Esophagus muscularis mucosa (tissue), 4 donors: ENCODE data around the gene FUT3. TPM values are rescaled to one million over a fixed set of nuclear protein-coding genes. Genes with fewer than 3 reads are reported as not detected.
A peak's percentile ranks its signal among the peaks of the same experiment; 100 is the strongest.

Experiments
- DNase-seq: peaks from one replicate; pipeline ENCODE4 v3.0.0-alpha.2; 2017; ENCODE audit errors: extremely low spot score
- H3K27ac ChIP-seq, 4 donors: fragments of 200-600 bp; sonication (generic); replicated peaks in 1 of 4; 1 replicate in 3 of 4; 2 replicates in 1 of 4; pipeline ENCODE4 v1.5.1; 2016 to 2019; ENCODE audit warnings: mild to moderate bottlenecking in 1 of 4
- H3K27me3 ChIP-seq, 4 donors: fragments of 200-600 bp; sonication (generic); one replicate each; pipeline versions ENCODE4 v1.5.1 to v1.6.0; 2016 to 2019
- H3K36me3 ChIP-seq, 4 donors: fragments of 200-600 bp; sonication (generic); one replicate each; pipeline ENCODE4 v1.5.1; 2016 to 2019
- H3K4me1 ChIP-seq, 4 donors: fragments of 200-600 bp; sonication (generic); one replicate each; pipeline ENCODE4 v1.5.1; 2016 to 2019
- H3K4me3 ChIP-seq, 4 donors: fragments of 200-600 bp; sonication (generic); 1 replicate in 2 of 4; 2 replicates in 2 of 4; pipeline ENCODE4 v1.5.1; 2016 to 2019; ENCODE audit warnings: mild to moderate bottlenecking in 4 of 4, moderate library complexity in 1 of 4
- H3K9me3 ChIP-seq, 4 donors: fragments of 200-600 bp; sonication (generic); 1 replicate in 3 of 4; 2 replicates in 1 of 4; pipeline ENCODE4 v1.5.1; 2016 to 2019
- CTCF ChIP-seq, 3 experiments: fragments of 200-600 bp in 2 of 3; fragments of 450-650 bp in 1 of 3; sonication (generic) in 2 of 3; IDR thresholded peaks; one replicate each; pipeline ENCODE4 v1.5.1; 2017 to 2019; ENCODE audit warnings: antibody characterized with exemption in 3 of 3, mild to moderate bottlenecking in 2 of 3, moderate library complexity in 1 of 3
- EP300 ChIP-seq: sonication (generic); formaldehyde crosslinking; IDR thresholded peaks from one replicate; pipeline ENCODE4 v1.6.1; 2017; ENCODE audit warnings: antibody characterized with exemption
- POLR2A ChIP-seq: fragments of 450-650 bp; IDR thresholded peaks from one replicate; pipeline ENCODE4 v1.6.1; 2017; ENCODE audit warnings: antibody characterized with exemption, moderate library complexity, mild to moderate bottlenecking, low read depth
- POLR2AphosphoS5 ChIP-seq, 2 donors: sonication (generic); formaldehyde crosslinking; IDR thresholded peaks; one replicate each; pipeline ENCODE4 v1.6.1; 2017; ENCODE audit warnings: antibody characterized with exemption in 2 of 2
- WGBS: methylation state at CpG from one replicate; pipeline ENCODE4 v1.1.5; 2018; 5-methylcytosine and 5-hydroxymethylcytosine counted together
- intact Hi-C: fragments of 100-400 bp; cut with DNase I; formaldehyde crosslinking; loops from one replicate; pipeline ENCODE4 v1.15.1; 2023
- total RNA-seq, 4 donors: library from RNA; depleted of rRNA; stranded (reverse); fragments of >200 nt; gene quantifications; one replicate each; pipeline versions ENCODE4 v1.1.0 to v1.2.1, GENCODE V29; 2016

The FUT3 gene
- total RNA-seq, 4 donors from 2014 or later, result 0.57 TPM; not detected in 3

DNA sequence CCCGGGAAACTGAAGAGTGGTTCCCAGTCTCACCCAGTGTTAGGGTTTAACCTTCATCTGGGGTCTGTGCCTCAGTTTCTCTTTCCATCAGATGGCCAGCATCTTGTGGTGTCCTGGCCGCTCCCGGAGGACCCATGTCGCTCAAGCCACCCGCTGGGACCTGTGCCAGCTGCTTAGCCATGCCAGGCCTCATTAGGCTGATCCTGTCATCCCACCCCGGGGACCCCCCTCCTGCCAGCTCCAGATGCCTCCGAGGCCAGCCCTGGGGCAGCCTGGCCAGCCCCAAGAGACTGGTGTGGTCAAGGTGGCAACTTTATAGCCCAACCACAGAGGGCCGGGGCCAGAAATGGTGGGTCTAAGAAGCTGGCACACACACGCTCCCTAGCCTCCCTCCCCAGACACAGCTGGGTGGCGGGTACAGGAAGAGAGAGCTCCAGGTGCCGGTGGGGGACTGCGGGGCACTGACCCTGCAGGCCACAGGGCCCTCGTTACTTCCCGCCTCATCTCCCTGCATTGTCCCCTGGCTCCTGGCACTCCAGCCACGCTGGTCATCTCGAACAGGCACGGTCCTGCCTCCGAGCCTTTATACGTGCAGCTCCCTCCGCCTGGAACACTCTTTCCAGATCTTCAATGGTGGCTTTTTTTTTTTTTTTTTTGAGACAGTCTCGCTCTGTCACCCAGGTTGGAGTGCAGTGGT, 43.0 kb downstream of the FUT3 start:
- 84% methylated on average over 17 of the region's 21 CpGs for WGBS
- TF ChIP-seq CTCF (IDR thresholded peaks at IDR 0.05) (no peak), POLR2A (no peak), POLR2AphosphoS5 (IDR thresholded peaks at IDR 0.05) (no peak), EP300 (no peak)
- intact Hi-C loops, result loop anchor here (10.0 kb wide), 1 partner anchor 217 kb away; no protein-coding TSS in a partner anchor

GRCh38 chr19:5806905-5807304, 44.3 kb downstream of the FUT3 start:
- WGBS, result 92% methylated on average over 5 of the region's 5 CpGs
- intact Hi-C loops, result loop anchor here (10.0 kb wide), 1 partner anchor 218 kb away; no protein-coding TSS in a partner anchor
- peaks cover 0 to 33% (median 5%) of the 10 kb centered on the region in 4 donors for H3K27me3 ChIP-seq
- no peak for DNase-seq
- H3K36me3 ChIP-seq, result peaks cover 0 to 8% (median 0%) of the 10 kb centered on the region in 4 donors
- H3K4me1 ChIP-seq, result peaks cover 17 to 38% (median 30%) of the 10 kb centered on the region in 4 donors
- no peak overlapping the region for H3K4me3 ChIP-seq
- no peak for TF ChIP-seq POLR2A
- no peak for TF ChIP-seq POLR2AphosphoS5 (IDR thresholded peaks at IDR 0.05)
- no peak for TF ChIP-seq CTCF (IDR thresholded peaks at IDR 0.05)
- TF ChIP-seq EP300, result no peak
- H3K9me3 ChIP-seq, result no peaks in the 10 kb centered on the region
- peak overlapping the region in 3 of 4 donors; percentile 89 to 92 (median 89) for H3K27ac ChIP-seq

More for the DNA sequence above, 43.0 kb downstream of the FUT3 start:
- Histone ChIP-seq H3K27me3 (peaks cover 0 to 21% (median 2%) of the 10 kb centered on the region in 4 donors), H3K36me3 (peaks cover 0 to 11% (median 5%) of the 10 kb centered on the region in 4 donors), H3K27ac (no peak overlapping the region), H3K4me3 (no peak overlapping the region), H3K9me3 (no peaks in the 10 kb centered on the region), H3K4me1 (peaks cover 13 to 30% (median 28%) of the 10 kb centered on the region in 4 donors)
- no peak for DNase-seq

GRCh38 chr19:5806133-5806489, 45.1 kb downstream of the FUT3 start:
- no peak for DNase-seq
- WGBS, result 43% methylated on average over 4 of the region's 6 CpGs
- H3K4me3 ChIP-seq, result peak overlapping the region; percentile 65 to 78 (median 72)
- peaks cover 0 to 39% (median 5%) of the 10 kb centered on the region in 4 donors for H3K27me3 ChIP-seq
- H3K9me3 ChIP-seq, result no peaks in the 10 kb centered on the region
- H3K36me3 ChIP-seq, result peaks cover 0 to 8% (median 0%) of the 10 kb centered on the region in 4 donors
- peaks cover 17 to 38% (median 30%) of the 10 kb centered on the region in 4 donors for H3K4me1 ChIP-seq
- TF ChIP-seq EP300 (no peak), CTCF (IDR thresholded peaks at IDR 0.05) (no peak), POLR2A (no peak), POLR2AphosphoS5 (IDR thresholded peaks at IDR 0.05) (no peak)
- intact Hi-C loops, result loop anchor here (10.0 kb wide), 1 partner anchor 219 kb away; no protein-coding TSS in a partner anchor
- peak overlapping the region; percentile 89 to 92 (median 90) for H3K27ac ChIP-seq

DNA sequence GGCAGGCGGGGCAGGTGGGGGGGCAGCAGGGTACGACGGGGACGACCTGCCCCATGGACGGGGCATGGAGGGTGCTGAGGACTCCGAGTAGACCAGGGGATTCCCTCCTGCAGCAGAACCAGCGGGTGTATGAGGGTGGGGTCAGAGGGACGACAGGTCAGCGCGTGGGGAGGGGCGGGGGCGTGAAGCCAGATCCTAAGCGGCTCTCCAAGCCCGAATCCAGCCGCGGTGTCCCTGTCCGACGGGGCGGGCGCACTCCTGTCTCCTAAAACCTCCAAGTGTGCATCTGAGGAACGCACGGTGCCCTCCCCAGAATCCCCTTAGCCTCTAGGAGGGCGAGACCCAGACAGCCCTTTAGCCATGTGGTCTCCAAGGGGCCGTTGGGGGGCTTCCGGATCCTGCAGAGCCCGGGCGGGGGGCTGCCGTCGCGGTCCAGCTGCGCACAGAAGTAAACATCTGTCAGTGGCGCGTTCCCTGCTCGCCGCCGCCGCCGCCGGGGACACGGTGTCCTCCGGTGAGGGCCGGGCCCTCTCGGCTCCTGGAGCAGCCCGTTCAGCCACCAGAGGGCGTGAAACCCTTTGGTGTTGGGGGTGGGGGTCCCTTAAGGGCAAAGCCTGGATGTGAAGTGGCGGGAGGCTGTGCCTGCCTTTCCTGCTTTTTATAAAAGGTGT, 45.7 kb downstream of the FUT3 start:
- 3% methylated on average over 19 of the region's 46 CpGs for WGBS
- intact Hi-C loops, result loop anchor here (10.0 kb wide), 1 partner anchor 219 kb away; no protein-coding TSS in a partner anchor
- TF ChIP-seq EP300 (peak; percentile 50), CTCF (IDR thresholded peaks at IDR 0.05) (peak; percentile 85 to 92 (median 87)), POLR2A (no peak), POLR2AphosphoS5 (IDR thresholded peaks at IDR 0.05) (peak; percentile 75 to 77)
- no peak for DNase-seq
- peaks cover 0 to 8% (median 0%) of the 10 kb centered on the region in 4 donors for H3K36me3 ChIP-seq
- peak overlapping the region; percentile 89 to 92 (median 90) for H3K27ac ChIP-seq
- H3K4me1 ChIP-seq, result peaks cover 17 to 38% (median 30%) of the 10 kb centered on the region in 4 donors
- peaks cover 0 to 44% (median 5%) of the 10 kb centered on the region in 4 donors for H3K27me3 ChIP-seq
- H3K4me3 ChIP-seq, result peak overlapping the region; percentile 65 to 78 (median 72)
- no peaks in the 10 kb centered on the region for H3K9me3 ChIP-seq
